H1 (cell line): Measurements from ENCODE around the gene COL20A1. TPM values are rescaled to one million over a fixed set of nuclear protein-coding genes. Genes with fewer than 3 reads are reported as not detected.

ENCODE experiments used
- CTBP2 ChIP-seq: IDR thresholded peaks from 2 replicates; pipeline ENCODE4 v1.7.0; 2011; ENCODE audit warnings: borderline replicate concordance, mild to moderate bottlenecking, moderate library complexity, mixed read lengths, low read length; ENCODE audit not compliant: insufficient read depth, insufficient read length
- POLR2A ChIP-seq, 2 experiments: IDR thresholded peaks; 1 replicate in 1 of 2; 2 replicates in 1 of 2; pipeline ENCODE4 v1.6.1; 2011; ENCODE audit warnings: low read depth in 2 of 2, low read length in 2 of 2, mild to moderate bottlenecking in 2 of 2; ENCODE audit errors: control extremely low read depth in 1 of 2
- SIX5 ChIP-seq: IDR thresholded peaks from 2 replicates; pipeline ENCODE4 v1.6.1; 2011; ENCODE audit warnings: mild to moderate bottlenecking, low read depth, low read length
- SUZ12 ChIP-seq: fragments of 200-600 bp; sonication (generic); IDR thresholded peaks from 2 replicates; pipeline ENCODE4 v1.6.1; 2012; ENCODE audit warnings: mild to moderate bottlenecking, inconsistent platforms, low read length, moderate library complexity, mixed read lengths
- TAF1 ChIP-seq: IDR thresholded peaks from 2 replicates; pipeline ENCODE4 v1.6.1; 2011; ENCODE audit warnings: mild to moderate bottlenecking, low read depth, low read length
- polyA plus RNA-seq, 7 experiments: library from polyadenylated mRNA; depleted of rRNA in 3 of 7; stranded (reverse) in 5 of 7; unstranded in 2 of 7; fragments of >200 nt in 5 of 7; fragments of 200-250 nt in 2 of 7; gene quantifications; 1 replicate in 5 of 7; 2 replicates in 1 of 7; 4 replicates in 1 of 7; pipeline versions ENCODE4 v1.2.1 to v1.2.3, GENCODE V29; 2011 to 2013; ENCODE audit warnings: missing spikeins in 2 of 7, mixed read lengths in 2 of 7
- total RNA-seq: library from RNA; stranded (reverse); fragmentation: NEBNext Ultra II Directional; extraction: Animal tissue kit (Norgen Biotek cat#: 25700); gene quantifications from 2 replicates; pipeline ENCODE4 v1.2.1, GENCODE V29; 2021
- TF ChIP-seq, protein P1 (sequence below): IDR thresholded peaks from 2 replicates; pipeline ENCODE4 v1.6.1; 2011; ENCODE audit warnings: low read length, improper control_type of control experiment
- TF ChIP-seq, protein P2 (sequence below): IDR thresholded peaks from 2 replicates; pipeline ENCODE4 v1.6.1; 2011; ENCODE audit warnings: low read depth, mild to moderate bottlenecking, low read length; ENCODE audit not compliant: insufficient read depth

Gene COL20A1
- total and polyA plus RNA-seq, 2 of the 8 experiments (the other 6 are each of a cell fraction or from before 2014, with no cell fraction given), result 0.19 to 0.21 TPM

DNA sequence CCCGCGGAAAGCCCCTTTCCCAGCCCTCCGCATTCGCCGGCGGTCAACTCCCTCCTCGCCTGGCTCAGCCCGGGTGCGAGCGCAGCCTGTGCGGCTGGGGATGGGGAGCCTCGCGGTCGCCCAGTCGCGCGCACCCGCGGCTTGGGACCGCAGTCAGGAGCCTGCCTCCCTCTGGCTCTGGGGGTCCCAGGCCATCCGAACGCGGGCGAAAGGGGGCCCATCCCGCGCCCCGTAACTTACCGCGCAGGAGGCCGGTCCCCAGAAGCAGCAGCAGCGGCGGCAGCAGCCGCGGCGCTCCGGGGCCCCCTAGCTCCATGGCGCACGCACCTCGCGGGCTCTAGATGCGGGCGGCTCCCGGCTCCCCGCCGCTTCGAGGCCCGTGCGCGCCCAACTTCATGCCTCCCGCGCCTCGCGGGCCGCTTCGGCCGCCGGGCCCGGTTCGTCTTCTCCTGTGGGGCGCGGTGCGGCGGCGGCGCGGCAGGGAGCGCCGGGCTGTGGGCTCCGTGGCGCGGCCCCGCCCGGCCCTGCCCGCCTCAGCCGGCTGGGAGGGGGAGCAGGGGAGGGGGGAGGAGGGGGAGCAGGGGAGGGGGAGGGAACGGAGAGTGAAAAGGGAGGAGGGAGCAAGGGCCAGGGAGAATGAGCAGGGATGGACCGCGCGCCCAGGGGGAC, 68.0 kb downstream of the COL20A1 start, which contains the start of gene CHRNA4 (continued):
- TF ChIP-seq, protein P1, sequence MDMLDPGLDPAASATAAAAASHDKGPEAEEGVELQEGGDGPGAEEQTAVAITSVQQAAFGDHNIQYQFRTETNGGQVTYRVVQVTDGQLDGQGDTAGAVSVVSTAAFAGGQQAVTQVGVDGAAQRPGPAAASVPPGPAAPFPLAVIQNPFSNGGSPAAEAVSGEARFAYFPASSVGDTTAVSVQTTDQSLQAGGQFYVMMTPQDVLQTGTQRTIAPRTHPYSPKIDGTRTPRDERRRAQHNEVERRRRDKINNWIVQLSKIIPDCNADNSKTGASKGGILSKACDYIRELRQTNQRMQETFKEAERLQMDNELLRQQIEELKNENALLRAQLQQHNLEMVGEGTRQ, result no peak
- TF ChIP-seq CTBP2, result peak; percentile 29
- TF ChIP-seq SUZ12, result peak; percentile 61
- TF ChIP-seq, protein P2, sequence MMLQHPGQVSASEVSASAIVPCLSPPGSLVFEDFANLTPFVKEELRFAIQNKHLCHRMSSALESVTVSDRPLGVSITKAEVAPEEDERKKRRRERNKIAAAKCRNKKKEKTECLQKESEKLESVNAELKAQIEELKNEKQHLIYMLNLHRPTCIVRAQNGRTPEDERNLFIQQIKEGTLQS, result no peak
- TF ChIP-seq SIX5, result no peak
- no peak for TF ChIP-seq POLR2A (IDR thresholded peaks at IDR 0.05; ENCODE audit: control extremely low read depth in 1 of 2, low read depth in 2 of 2, low read length in 2 of 2)
- TF ChIP-seq TAF1, result no peak
